ENCODE results near the gene COL27A1.

DNA sequence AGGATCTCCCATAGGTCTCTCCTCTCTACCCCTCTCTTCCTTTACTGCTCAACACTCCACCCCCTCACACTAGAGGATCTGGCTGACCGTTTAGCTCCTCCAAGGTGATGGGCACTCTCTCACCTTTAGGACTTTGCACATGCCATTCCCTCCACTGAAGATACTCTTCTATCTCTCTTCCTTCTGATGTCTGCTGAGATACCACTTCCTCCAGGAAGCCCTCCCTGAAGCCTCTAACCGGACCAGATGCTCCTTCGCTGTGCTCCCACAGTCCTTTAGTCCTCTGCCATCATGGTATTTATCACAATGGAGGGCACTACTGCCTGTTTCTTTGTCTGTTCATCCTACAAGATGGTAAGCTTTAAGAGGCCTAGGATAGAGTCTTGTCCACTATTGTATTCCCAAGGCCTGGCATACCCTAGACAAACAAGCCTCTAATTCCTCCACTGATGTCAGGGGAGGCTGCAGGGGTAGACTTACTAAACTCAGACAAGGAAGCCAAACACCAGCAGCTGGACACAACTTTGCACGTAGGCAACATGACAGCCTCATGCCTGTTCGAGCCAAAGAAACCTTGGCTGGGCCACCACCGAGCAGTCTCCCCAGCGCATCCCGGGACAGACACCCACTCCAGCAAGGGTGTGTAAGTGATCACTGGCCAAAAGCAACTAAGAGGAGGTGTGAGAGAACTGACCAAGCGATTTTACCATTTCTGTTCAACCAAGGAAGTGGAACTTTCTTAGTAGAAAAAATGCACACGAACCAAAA is 194.6 kb downstream of the COL27A1 start:
- TF ChIP-seq CTCF (IDR thresholded peaks at IDR 0.05; ENCODE audit: low read depth, low read length) = no peak
- no peak for TF ChIP-seq POLR2A (IDR thresholded peaks at IDR 0.05; ENCODE audit: extremely low read depth, insufficient read length)
- TF ChIP-seq MYC (IDR thresholded peaks at IDR 0.05; ENCODE audit: low read depth, low read length) = no peak
- TF ChIP-seq, protein P1, sequence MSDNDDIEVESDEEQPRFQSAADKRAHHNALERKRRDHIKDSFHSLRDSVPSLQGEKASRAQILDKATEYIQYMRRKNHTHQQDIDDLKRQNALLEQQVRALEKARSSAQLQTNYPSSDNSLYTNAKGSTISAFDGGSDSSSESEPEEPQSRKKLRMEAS (IDR thresholded peaks at IDR 0.05; ENCODE audit: low read depth, low read length) = no peak

Data from NB4 (cell line).